ENCODE measurements around the gene STXBP6. TPM values are rescaled to one million over a fixed set of nuclear protein-coding genes. Genes with fewer than 3 reads are reported as not detected.

STXBP6 gene
- total and polyA plus RNA-seq, 8 donors = 9.9 to 28.5 (median 23.2) TPM

DNA sequence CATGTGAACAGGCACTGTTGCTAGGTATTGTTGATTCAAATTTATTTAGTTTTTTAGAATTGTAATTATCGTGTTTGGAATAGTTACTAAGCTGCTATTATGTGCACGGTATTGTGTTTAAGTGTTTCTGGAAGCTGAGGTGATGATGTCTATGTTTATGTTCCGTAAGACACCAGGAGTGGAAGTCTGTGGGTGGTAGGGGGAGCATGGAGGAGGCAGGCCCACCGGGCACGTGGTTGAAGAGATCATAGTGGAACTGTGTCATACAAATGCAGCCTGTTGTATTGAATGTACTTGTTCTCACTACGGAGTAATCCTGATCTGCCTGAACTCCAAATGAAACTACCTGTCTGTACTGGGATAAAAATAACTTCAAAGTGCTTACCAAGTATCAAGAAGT is 36.1 kb upstream of the STXBP6 start:
- Histone ChIP-seq H3K27ac (no peak overlapping the region), H3K9me3 (no peaks in the 10 kb centered on the region), H3K4me1 (peaks cover 0 to 7% (median 1%) of the 10 kb centered on the region in 3 donors), H3K4me3 (no peak overlapping the region), H3K27me3 (no peaks in the 10 kb centered on the region), H3K36me3 (no peaks in the 10 kb centered on the region)
- TF ChIP-seq, protein P1, sequence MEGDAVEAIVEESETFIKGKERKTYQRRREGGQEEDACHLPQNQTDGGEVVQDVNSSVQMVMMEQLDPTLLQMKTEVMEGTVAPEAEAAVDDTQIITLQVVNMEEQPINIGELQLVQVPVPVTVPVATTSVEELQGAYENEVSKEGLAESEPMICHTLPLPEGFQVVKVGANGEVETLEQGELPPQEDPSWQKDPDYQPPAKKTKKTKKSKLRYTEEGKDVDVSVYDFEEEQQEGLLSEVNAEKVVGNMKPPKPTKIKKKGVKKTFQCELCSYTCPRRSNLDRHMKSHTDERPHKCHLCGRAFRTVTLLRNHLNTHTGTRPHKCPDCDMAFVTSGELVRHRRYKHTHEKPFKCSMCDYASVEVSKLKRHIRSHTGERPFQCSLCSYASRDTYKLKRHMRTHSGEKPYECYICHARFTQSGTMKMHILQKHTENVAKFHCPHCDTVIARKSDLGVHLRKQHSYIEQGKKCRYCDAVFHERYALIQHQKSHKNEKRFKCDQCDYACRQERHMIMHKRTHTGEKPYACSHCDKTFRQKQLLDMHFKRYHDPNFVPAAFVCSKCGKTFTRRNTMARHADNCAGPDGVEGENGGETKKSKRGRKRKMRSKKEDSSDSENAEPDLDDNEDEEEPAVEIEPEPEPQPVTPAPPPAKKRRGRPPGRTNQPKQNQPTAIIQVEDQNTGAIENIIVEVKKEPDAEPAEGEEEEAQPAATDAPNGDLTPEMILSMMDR (IDR thresholded peaks at IDR 0.05) = no peak
- FAIRE-seq (no peak), ATAC-seq (no peak), DNase-seq (no peak)
- WGBS, 2 donors = 73 to 79% methylated on average over 6 of the region's 6 CpGs
- intact Hi-C loops (cut with DNase I) = no loop called here

DNA sequence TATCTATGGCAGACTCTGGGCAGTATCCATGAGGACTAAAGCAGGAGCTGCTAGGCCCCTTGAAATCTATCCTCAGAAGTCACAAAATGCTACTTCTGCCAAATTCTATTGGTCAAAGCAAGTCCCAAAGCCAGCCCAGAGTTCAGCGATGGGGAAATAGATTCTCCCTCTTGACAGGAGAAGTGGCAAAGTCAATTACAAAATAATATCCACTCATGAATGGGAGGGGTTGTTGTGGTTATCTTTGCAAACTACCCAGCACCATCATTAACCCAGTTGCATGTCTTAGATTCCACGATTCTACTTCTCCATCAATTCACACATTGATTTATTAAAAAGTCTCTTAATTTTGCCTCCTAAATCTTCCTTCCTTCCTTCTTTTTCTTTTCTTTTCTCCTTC is 30.7 kb upstream of the STXBP6 start:
- no peak overlapping the region for H3K4me3 ChIP-seq
- FAIRE-seq = no peak
- TF ChIP-seq, protein P1 (IDR thresholded peaks at IDR 0.05) = no peak
- H3K27ac ChIP-seq = no peak overlapping the region
- 94% methylated on average over 2 of the region's 2 CpGs for WGBS, 2 donors
- no peaks in the 10 kb centered on the region for H3K36me3 ChIP-seq
- intact Hi-C loops (cut with DNase I) = no loop called here
- H3K9me3 ChIP-seq = no peaks in the 10 kb centered on the region
- ATAC-seq = no peak
- H3K4me1 ChIP-seq = no peaks in the 10 kb centered on the region
- H3K27me3 ChIP-seq = no peaks in the 10 kb centered on the region
- no peak for DNase-seq

DNA sequence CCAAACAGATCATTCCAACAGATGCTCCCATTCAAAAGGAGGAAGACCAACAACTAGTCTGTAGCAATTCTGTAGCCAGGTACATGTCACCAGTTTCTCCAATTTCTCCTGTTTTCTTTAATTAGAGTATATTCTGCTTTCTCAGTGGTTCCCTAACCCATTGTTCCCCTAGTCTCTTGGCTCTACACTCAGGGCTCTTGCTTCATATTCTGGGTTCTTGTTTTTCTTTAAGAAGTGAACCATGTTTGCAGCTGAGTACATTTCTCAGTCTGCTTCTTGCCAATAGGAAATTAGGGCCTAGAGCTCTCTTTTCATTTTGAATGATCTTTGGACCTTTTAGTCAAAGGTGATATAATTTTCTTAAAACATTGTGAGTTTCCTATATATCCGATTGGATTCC is 29.4 kb upstream of the STXBP6 start:
- no peak for DNase-seq

DNA sequence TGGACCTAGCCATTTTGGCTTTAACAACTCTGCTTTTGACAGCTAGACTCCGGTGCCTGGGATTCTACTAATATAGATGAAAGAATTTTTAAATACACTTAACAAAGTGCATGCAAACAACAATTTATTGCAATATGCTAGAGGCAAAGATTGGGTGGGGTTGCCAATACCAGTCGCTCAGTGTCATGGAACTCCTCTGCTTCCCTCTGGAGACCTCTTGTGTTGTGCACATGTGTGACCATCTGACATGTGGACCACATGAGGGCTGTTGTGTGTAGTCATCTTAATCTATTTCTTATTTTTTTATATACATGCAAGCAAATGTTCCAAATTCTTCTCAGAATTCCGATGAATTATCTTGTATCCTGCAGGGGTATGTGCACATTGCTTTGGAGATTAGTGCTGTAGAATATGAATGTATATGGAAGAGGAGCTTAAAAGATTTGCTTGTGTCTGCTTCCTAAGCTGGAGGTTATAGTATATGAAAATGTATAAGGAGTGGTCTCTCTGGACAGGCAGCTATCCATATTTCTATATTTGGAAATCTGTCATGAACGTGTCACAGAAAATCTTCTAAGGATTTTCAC is 24.2 kb upstream of the STXBP6 start:
- Histone ChIP-seq H3K9me3 (no peaks in the 10 kb centered on the region), H3K27me3 (no peaks in the 10 kb centered on the region), H3K27ac (no peak overlapping the region), H3K36me3 (no peaks in the 10 kb centered on the region), H3K4me3 (no peak overlapping the region), H3K4me1 (no peaks in the 10 kb centered on the region)
- ATAC-seq (no peak), FAIRE-seq (no peak), DNase-seq (no peak)
- intact Hi-C loops (cut with DNase I) = no loop called here
- 82 to 83% methylated on average over 4 of the region's 4 CpGs for WGBS, 2 donors
- TF ChIP-seq, protein P1 (IDR thresholded peaks at IDR 0.05) = no peak

More for the DNA sequence above, 29.4 kb upstream of the STXBP6 start:
- Histone ChIP-seq H3K36me3 (no peaks in the 10 kb centered on the region), H3K4me3 (no peak overlapping the region), H3K9me3 (no peaks in the 10 kb centered on the region), H3K27me3 (no peaks in the 10 kb centered on the region), H3K4me1 (no peaks in the 10 kb centered on the region), H3K27ac (no peak overlapping the region)
- FAIRE-seq (no peak), ATAC-seq (no peak)
- intact Hi-C loops (cut with DNase I) = no loop called here
- WGBS, 2 donors = 89 to 100% methylated on average over 1 of the region's 1 CpG
- TF ChIP-seq, protein P1 (IDR thresholded peaks at IDR 0.05) = no peak

DNA sequence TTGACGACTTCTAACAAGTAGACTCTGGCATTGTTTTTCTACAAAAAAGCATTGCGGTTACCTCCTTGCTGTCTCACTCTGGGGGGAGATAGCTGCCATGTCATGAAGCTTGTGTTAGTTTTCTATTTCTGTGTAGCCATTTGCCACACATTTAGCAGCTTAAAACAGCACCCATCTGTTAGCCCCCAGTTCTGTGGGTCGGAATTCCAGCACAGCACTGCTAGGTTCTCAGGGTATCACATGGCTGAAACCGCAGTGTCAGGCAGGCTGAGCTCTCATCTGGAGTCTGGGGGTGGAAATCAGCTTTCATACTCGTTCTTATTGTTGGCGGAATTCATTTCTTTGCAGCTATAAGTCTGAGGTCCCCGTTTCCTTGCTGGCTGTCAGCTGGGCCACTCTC is 19.9 kb upstream of the STXBP6 start:
- DNase-seq (no peak), ATAC-seq (no peak), FAIRE-seq (no peak)
- Histone ChIP-seq H3K9me3 (no peaks in the 10 kb centered on the region), H3K27ac (no peak overlapping the region), H3K4me3 (no peak overlapping the region), H3K36me3 (no peaks in the 10 kb centered on the region), H3K27me3 (no peaks in the 10 kb centered on the region), H3K4me1 (no peaks in the 10 kb centered on the region)
- intact Hi-C loops (cut with DNase I) = no loop called here
- 90 to 93% methylated on average over 7 of the region's 7 CpGs for WGBS, 2 donors
- TF ChIP-seq, protein P1 (IDR thresholded peaks at IDR 0.05) = no peak

All from pancreas (tissue), 10 donors.